ENCODE results near the gene SLC30A7. TPM values are rescaled to one million over a fixed set of nuclear protein-coding genes. Genes with fewer than 3 reads are reported as not detected.
A peak's percentile ranks its signal among the peaks of the same experiment; 100 is the strongest.
"Not testable (repeated sequence)": the region's sequence is repeated elsewhere in the genome, so short reads cannot be mapped to it uniquely, and the experiment has no call there.

Gene SLC30A7
- total RNA-seq, 1 experiment from 2014 or later: 19.5 TPM

GRCh38 chr1:100941098-100941527, 45.2 kb downstream of the SLC30A7 start:
- 0 out of 2 replicates have a peak, but pooled peaks cover 2% of the 10 kb centered on the region for H3K36me3 ChIP-seq (replicated peaks; ENCODE audit: control insufficient read depth, insufficient read depth, low read length)
- no peak for DNase-seq
- H3K27me3 ChIP-seq (ENCODE audit: control insufficient read depth, insufficient read depth, low read length): no peaks in the 10 kb centered on the region
- no peak overlapping the region for H3K4me3 ChIP-seq (ENCODE audit: insufficient read depth, low read depth, low read length)

GRCh38 chr1:100941580-100942216, 45.8 kb downstream of the SLC30A7 start:
- Histone ChIP-seq H3K36me3 (replicated peaks; ENCODE audit: control insufficient read depth, insufficient read depth, low read length) (0 out of 2 replicates have a peak, but pooled peaks cover 2% of the 10 kb centered on the region), H3K4me3 (ENCODE audit: insufficient read depth, low read depth, low read length) (no peak overlapping the region), H3K27me3 (ENCODE audit: control insufficient read depth, insufficient read depth, low read length) (no peaks in the 10 kb centered on the region)
- DNase-seq: no peak

- no peaks in the 10 kb centered on the region for H3K27me3 ChIP-seq (ENCODE audit: control insufficient read depth, insufficient read depth, low read length)
- no peak for DNase-seq
- 0 out of 2 replicates have a peak, but pooled peaks cover 2% of the 10 kb centered on the region for H3K36me3 ChIP-seq (replicated peaks; ENCODE audit: control insufficient read depth, insufficient read depth, low read length)
- H3K4me3 ChIP-seq (ENCODE audit: insufficient read depth, low read depth, low read length): no peak overlapping the region
These were observed 46.6 kb downstream of the SLC30A7 start for GRCh38 chr1:100942304-100943046.

GRCh38 chr1:100943533-100943932, 47.6 kb downstream of the SLC30A7 start:
- no peak for DNase-seq
- Histone ChIP-seq H3K4me3 (ENCODE audit: insufficient read depth, low read depth, low read length) (no peak overlapping the region), H3K27me3 (ENCODE audit: control insufficient read depth, insufficient read depth, low read length) (no peaks in the 10 kb centered on the region), H3K36me3 (replicated peaks; ENCODE audit: control insufficient read depth, insufficient read depth, low read length) (0 out of 2 replicates have a peak, but pooled peaks cover 2% of the 10 kb centered on the region)

GRCh38 chr1:100946064-100946463, 50.2 kb downstream of the SLC30A7 start:
- not testable (repeated sequence) for H3K4me3 ChIP-seq (ENCODE audit: insufficient read depth, low read depth, low read length); H3K36me3 ChIP-seq (replicated peaks; ENCODE audit: control insufficient read depth, insufficient read depth, low read length); DNase-seq; H3K27me3 ChIP-seq (ENCODE audit: control insufficient read depth, insufficient read depth, low read length)

GRCh38 chr1:100947816-100948215, 51.9 kb downstream of the SLC30A7 start:
- H3K27me3 ChIP-seq (ENCODE audit: control insufficient read depth, insufficient read depth, low read length); H3K36me3 ChIP-seq (replicated peaks; ENCODE audit: control insufficient read depth, insufficient read depth, low read length); H3K4me3 ChIP-seq (ENCODE audit: insufficient read depth, low read depth, low read length); DNase-seq: not testable (repeated sequence)

GRCh38 chr1:100948721-100949405, 53.0 kb downstream of the SLC30A7 start:
- H3K4me3 ChIP-seq (ENCODE audit: insufficient read depth, low read depth, low read length); DNase-seq; H3K36me3 ChIP-seq (replicated peaks; ENCODE audit: control insufficient read depth, insufficient read depth, low read length): not testable (repeated sequence)

GRCh38 chr1:100949515-100950158, 53.7 kb downstream of the SLC30A7 start:
- not testable (repeated sequence) for DNase-seq; H3K4me3 ChIP-seq (ENCODE audit: insufficient read depth, low read depth, low read length); H3K36me3 ChIP-seq (replicated peaks; ENCODE audit: control insufficient read depth, insufficient read depth, low read length); H3K27me3 ChIP-seq (ENCODE audit: control insufficient read depth, insufficient read depth, low read length)

More at GRCh38 chr1:100948721-100949405, 53.0 kb downstream of the SLC30A7 start:
- H3K27me3 ChIP-seq (ENCODE audit: control insufficient read depth, insufficient read depth, low read length): not testable (repeated sequence)

GRCh38 chr1:100950337-100950736, 54.4 kb downstream of the SLC30A7 start:
- no peak overlapping the region for H3K4me3 ChIP-seq (ENCODE audit: insufficient read depth, low read depth, low read length)
- H3K36me3 ChIP-seq (replicated peaks; ENCODE audit: control insufficient read depth, insufficient read depth, low read length): no peaks in the 10 kb centered on the region
- no peaks in the 10 kb centered on the region for H3K27me3 ChIP-seq (ENCODE audit: control insufficient read depth, insufficient read depth, low read length)
- DNase-seq: no peak

GRCh38 chr1:100950781-100951180, 54.9 kb downstream of the SLC30A7 start:
- peak; percentile 8 for DNase-seq
- H3K36me3 ChIP-seq (replicated peaks; ENCODE audit: control insufficient read depth, insufficient read depth, low read length): no peaks in the 10 kb centered on the region
- no peak overlapping the region for H3K4me3 ChIP-seq (ENCODE audit: insufficient read depth, low read depth, low read length)
- no peaks in the 10 kb centered on the region for H3K27me3 ChIP-seq (ENCODE audit: control insufficient read depth, insufficient read depth, low read length)

- H3K36me3 ChIP-seq (replicated peaks; ENCODE audit: control insufficient read depth, insufficient read depth, low read length): no peaks in the 10 kb centered on the region
- no peak for DNase-seq
- H3K27me3 ChIP-seq (ENCODE audit: control insufficient read depth, insufficient read depth, low read length): no peaks in the 10 kb centered on the region
- H3K4me3 ChIP-seq (ENCODE audit: insufficient read depth, low read depth, low read length): no peak overlapping the region
These were observed 56.3 kb downstream of the SLC30A7 start for GRCh38 chr1:100952104-100952745.

- not testable (repeated sequence) for H3K36me3 ChIP-seq (replicated peaks; ENCODE audit: control insufficient read depth, insufficient read depth, low read length); H3K4me3 ChIP-seq (ENCODE audit: insufficient read depth, low read depth, low read length)
These were observed 57.1 kb downstream of the SLC30A7 start for GRCh38 chr1:100952970-100953369.

GRCh38 chr1:100953960-100954730, 58.3 kb downstream of the SLC30A7 start:
- no peaks in the 10 kb centered on the region for H3K27me3 ChIP-seq (ENCODE audit: control insufficient read depth, insufficient read depth, low read length)
- no peak overlapping the region for H3K4me3 ChIP-seq (ENCODE audit: insufficient read depth, low read depth, low read length)
- H3K36me3 ChIP-seq (replicated peaks; ENCODE audit: control insufficient read depth, insufficient read depth, low read length): no peaks in the 10 kb centered on the region
- DNase-seq: no peak

More at GRCh38 chr1:100952970-100953369, 57.1 kb downstream of the SLC30A7 start:
- DNase-seq; H3K27me3 ChIP-seq (ENCODE audit: control insufficient read depth, insufficient read depth, low read length): not testable (repeated sequence)
